AG09319 (cell line): ENCODE data around the gene XXYLT1.

Experiments used
- DNase-seq: peaks from one replicate; pipeline ENCODE4 v3.0.0-alpha.2; 2010; ENCODE audit warnings: low read depth; ENCODE audit errors: extremely low read depth
- TF ChIP-seq, protein P1 (sequence below): IDR thresholded peaks from 2 replicates; pipeline ENCODE4 v1.5.1; 2011; ENCODE audit warnings: low read depth, mild to moderate bottlenecking, inconsistent platforms, low read length, moderate library complexity

XXYLT1 gene

DNA sequence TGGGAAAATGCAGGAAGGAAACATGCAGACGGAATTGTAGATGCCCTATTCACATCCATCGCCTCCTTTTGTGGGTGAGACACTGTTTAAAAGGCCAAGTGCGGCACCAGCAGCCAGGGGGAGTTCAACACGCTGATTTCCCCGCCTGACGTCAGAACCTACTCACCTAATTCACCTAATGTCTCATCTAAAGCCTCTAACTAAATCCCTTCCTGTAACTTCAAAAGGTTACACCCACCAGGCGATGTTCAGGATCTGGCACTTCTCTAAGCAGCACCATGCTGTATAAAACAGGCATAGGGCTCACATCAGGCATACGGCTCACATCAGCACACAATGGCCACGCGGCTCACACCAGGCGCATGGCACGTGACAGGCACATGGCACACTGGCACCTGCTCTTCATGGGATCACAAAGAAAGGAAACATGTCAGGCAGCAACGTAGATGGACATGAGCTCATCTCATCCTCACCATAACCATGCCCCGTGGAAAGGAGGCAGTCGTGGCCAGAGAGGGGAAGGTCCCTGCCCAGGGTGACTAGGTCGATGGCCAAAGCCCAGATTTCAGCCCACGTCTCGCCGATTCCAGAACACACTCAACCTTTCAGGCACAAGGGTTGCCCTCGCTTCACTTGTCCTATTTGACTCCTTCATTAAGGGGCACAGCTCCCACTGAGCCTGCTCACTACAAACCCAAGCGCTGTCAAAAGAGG lies 21.7 kb downstream of the XXYLT1 start:
- DNase-seq = no peak
- TF ChIP-seq, protein P1, sequence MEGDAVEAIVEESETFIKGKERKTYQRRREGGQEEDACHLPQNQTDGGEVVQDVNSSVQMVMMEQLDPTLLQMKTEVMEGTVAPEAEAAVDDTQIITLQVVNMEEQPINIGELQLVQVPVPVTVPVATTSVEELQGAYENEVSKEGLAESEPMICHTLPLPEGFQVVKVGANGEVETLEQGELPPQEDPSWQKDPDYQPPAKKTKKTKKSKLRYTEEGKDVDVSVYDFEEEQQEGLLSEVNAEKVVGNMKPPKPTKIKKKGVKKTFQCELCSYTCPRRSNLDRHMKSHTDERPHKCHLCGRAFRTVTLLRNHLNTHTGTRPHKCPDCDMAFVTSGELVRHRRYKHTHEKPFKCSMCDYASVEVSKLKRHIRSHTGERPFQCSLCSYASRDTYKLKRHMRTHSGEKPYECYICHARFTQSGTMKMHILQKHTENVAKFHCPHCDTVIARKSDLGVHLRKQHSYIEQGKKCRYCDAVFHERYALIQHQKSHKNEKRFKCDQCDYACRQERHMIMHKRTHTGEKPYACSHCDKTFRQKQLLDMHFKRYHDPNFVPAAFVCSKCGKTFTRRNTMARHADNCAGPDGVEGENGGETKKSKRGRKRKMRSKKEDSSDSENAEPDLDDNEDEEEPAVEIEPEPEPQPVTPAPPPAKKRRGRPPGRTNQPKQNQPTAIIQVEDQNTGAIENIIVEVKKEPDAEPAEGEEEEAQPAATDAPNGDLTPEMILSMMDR = no peak

DNA sequence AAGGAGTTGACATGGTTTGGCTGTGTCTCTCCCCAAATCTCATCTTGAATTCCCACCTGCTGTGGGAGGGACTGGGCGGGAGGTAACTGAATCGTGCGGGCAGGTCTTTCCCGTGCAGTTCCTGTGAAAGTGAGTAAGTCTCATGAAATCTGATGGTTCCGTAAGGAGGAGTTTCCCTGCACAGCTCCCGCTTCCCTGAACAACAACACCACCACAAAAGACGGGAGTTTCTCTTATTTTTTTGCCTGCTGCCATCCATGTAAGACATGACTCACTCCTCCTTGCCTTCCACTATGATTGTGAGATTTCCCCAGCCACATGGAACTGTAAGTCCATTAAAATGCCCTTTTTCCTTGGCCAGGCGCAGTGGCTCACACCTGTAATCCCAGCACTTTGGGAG lies 22.7 kb downstream of the XXYLT1 start:
- TF ChIP-seq, protein P1 = no peak
- no peak for DNase-seq

DNA sequence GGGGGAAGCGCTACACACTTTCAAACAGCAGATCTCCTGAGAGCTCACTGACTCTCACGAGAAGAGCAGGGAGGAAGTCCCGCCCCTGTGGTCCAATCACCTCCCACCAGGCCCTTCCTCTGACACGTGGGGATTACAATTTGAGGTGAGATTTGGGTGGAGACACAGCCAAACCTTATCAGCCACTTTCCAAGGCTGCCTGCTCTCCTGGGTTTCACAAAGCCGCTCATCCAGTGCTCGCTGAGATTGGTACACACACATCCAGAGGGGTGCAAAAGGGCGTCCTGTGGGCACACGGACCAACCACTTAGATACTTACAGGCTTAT lies 23.1 kb downstream of the XXYLT1 start:
- DNase-seq = no peak
- TF ChIP-seq, protein P1 = no peak

DNA sequence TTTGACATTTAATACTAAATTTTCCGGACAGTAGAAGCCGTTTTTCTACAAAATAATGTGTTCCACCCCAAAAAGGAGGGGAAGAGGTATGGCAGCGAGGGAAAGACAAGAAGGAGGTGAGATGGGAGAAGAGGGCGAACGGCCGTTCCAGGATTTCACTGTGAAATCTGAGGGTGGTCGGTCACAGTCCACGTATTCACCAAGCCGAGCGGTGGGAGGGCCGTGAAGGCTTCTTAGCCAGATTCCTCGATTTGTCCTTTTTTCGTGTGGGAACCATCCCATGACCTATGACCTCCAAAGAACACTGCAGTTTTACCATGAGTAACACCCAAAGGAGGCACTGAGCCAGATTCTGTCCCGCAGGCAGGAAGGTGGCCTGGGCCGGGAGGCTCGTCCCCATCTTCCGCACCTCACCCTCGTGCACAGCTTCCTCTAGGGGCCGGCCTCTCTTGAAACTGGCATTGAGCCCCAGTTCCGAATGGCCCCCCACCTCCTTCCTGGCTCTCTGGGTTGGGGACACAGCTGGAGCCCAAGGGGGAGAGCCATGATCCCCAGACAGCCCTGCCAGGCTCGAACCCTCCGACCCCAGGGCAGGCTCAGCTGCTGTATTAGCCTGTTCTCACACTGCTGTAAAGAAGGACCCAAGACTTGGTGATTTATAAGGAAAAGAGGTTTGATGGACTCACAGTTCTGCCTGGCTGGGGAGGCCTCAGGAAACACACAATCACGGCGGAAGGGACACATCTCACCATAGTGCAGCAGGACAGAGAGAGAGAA lies 23.7 kb downstream of the XXYLT1 start:
- DNase-seq = no peak
- TF ChIP-seq, protein P1 = no peak

DNA sequence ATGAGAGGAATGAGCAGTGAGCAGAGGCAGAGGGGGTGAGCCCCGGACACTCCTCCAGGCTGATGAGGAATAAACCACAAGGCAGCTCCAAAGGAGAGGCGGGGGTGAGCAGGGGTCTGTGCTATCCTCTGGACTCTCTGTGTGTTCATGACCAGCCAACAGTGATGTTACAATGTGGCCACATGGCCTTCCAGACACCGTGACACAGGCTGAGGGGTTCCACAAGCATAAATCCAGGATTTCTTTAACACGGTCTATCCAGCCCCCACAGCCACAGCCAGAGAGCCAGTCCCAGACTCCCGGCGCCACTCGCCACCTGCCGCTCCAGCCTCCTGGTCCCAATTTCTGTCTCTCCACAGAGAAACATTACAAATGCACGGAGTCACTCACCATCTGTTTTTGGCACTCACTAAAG lies 24.4 kb downstream of the XXYLT1 start:
- TF ChIP-seq, protein P1 = no peak
- DNase-seq = no peak

DNA sequence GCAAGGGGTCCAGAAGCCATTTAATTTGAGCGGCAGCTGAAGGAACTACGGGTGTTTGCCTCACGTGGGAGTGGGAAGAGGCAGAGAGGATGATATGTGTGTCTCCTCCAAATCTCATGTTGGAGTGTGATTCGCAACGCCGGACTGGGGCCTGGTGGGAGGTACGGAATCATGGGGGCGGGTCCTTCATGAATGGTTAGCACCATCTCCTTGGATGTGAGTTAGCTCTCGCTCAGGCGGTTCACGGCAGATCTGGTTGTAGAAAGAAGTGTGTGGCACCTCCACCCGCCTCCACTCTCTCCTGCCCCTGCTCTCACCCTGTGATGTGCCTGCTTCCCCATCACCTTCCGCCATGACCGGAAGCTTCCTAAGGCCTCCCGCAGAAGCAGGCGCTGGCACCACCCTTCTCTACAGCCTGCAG lies 25.4 kb downstream of the XXYLT1 start:
- TF ChIP-seq, protein P1 = no peak
- no peak for DNase-seq

DNA sequence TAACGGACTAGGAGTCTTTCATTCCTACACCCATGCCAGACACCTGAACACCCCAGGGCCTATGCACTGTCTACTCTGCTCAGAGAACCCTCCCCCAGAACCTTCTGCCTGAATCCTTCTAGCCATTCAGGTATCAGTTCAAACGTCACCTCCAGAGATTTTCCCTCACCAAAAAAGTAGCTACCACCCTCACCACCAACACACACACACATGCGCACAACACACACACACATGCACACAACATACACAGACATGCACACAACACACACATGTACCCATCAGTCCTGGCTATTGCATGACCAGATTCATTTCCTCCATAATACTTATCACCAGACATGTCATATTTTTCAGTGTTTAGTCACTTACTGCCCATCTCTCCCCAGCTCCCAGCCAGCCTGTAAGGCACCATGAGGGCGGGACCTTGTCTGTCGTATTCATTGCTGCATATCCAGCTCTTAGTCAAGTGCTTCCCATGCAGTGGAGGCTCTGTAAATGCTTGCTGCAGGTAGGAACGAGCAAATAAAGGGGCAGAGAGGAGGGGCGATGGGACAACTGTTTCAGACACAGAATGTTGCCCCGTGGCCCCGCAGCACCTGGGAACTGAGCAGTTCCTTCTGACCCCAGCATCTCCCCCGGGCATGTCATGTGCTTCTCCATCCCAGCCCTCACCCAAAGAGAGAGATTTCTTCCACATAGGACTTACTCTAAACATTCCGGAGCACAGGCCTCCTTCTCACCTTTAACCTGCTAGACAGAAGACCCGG lies 29.2 kb downstream of the XXYLT1 start:
- DNase-seq = no peak
- TF ChIP-seq, protein P1 = no peak
